HG03439 (cell line): ENCODE data around the gene DIP2C.
"Not testable (repeated sequence)": the region's sequence is repeated elsewhere in the genome, so short reads cannot be mapped to it uniquely, and the experiment has no call there.

Source experiments
- ATAC-seq: cut with Tn5 transposase; IDR thresholded peaks from one replicate; pipeline ENCODE4 v1.9.1; 2021; ENCODE audit warnings: mild to moderate bottlenecking, moderate library complexity; ENCODE audit not compliant: unreplicated experiment

The DIP2C gene

GRCh38 chr10:661597-662222 lies 27.8 kb downstream of the DIP2C start:
- no peak for ATAC-seq

- ATAC-seq: no peak
These were observed 28.4 kb downstream of the DIP2C start for GRCh38 chr10:660970-661596.

- no peak for ATAC-seq
These were observed 29.0 kb downstream of the DIP2C start for GRCh38 chr10:660413-660969.

GRCh38 chr10:659688-660141 lies 29.8 kb downstream of the DIP2C start:
- ATAC-seq: no peak

GRCh38 chr10:657816-658350 lies 31.6 kb downstream of the DIP2C start:
- not testable (repeated sequence) for ATAC-seq

DNA sequence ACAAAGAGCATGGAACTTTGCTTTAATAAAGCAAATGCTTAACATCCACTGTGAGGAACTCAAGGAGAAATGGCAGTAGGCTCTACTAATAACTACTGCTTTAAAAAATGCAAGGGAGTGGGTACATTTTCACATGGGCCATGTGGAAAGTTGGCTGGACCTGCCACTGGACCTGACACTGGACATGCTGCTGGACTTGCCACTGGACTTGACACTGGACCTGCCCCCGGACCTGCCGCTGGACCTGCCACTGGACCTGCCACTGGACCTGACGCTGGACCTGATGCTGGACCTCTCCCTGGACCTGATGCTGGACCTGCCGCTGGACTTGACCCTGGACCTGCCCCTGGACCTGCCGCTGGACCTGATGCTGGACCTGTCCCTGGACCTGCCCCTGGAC lies 32.6 kb downstream of the DIP2C start:
- ATAC-seq: no peak

DNA sequence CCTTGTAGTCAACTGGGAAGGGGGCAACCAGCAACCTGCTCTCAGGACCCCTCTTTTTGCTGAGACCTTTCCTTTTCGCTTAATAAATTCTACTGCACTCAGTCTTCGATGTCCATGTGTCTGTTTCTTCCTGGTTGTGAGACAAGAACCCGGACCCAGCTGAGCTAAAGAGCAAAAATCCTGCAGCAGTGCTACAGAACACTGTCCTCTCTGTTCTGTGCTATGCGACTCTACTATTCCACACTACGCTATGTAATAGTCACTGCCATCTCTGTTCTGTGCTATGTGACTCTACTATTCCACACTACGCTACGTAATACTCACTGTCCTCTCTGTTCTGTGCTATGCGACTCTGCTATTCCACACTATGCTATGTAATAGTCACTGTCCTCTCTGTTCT lies 34.3 kb downstream of the DIP2C start:
- ATAC-seq: no peak

DNA sequence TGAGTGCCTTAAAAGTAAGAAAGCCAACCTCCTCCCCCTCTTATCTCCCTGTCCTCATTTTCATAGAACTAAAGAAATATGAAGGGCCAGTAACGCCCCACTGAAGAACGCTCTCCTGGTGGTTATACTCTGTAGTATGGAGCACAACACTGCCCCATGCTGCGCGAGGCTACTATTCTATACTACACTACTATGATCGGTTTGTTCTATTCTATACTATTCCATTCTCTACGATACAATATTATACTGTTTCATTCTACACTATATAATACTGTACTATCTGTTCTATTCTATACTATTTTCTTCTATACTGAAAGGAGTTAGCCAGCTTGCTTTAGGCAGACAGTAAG lies 34.8 kb downstream of the DIP2C start:
- no peak for ATAC-seq

GRCh38 chr10:653991-654646 lies 35.3 kb downstream of the DIP2C start:
- no peak for ATAC-seq

- ATAC-seq: not testable (repeated sequence)
These were observed 36.5 kb downstream of the DIP2C start for GRCh38 chr10:652832-653459.

- no peak for ATAC-seq
These were observed 37.2 kb downstream of the DIP2C start for GRCh38 chr10:652233-652632.

DNA sequence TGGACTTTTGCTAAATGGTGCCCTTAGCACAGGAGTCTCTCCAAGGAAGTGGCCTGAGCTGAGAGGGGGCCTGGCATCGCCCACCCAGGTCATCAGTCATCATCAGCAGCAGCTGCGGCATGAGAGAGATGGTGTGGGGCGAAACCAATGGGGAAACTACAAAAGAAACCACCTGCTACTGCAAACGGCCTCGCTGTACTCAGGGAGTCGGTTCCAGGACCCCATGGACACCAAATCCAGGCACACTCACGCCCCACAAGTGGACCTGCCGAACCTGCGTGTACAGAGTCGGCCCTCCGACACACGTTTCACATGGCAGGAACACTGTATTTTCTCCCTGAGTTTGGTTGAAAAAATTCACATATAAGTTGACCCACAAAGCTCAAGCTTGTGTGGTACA lies 37.8 kb downstream of the DIP2C start:
- ATAC-seq: no peak

- no peak for ATAC-seq
These were observed 38.4 kb downstream of the DIP2C start for GRCh38 chr10:650886-651615.

GRCh38 chr10:650441-650851 lies 39.0 kb downstream of the DIP2C start:
- no peak for ATAC-seq

DNA sequence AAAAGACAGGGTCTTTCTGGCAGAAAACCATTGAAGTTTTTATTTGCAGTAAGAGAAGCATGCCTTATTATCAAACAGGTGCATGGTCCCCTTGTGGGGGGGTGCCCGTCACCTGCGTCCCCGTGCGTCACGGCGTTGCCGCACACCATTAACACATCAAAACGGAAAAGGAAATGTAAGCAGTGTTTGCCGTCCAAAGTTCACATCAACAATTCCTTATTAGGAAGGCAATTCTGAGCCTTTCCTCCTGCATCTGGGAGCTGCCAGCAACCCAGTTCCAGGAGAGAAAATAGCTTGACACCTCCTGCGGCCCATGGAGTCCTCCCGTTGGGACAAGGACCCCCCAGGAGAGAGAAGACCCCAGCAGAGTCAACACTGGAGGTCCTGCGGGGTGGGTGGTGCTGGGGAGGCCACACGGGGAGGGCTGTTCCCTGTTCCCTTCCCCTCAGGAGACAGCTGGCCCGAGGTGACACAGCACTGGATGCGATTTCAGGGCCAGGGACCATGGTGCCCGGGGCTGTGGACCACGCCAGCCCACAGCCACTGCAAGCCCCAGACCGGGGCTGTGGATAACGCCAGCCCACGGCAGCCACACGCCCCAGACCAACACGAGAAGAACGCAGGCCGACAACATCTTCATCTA lies 39.5 kb downstream of the DIP2C start:
- no peak for ATAC-seq

GRCh38 chr10:649445-649797 lies 40.0 kb downstream of the DIP2C start:
- no peak for ATAC-seq

- not testable (repeated sequence) for ATAC-seq
These were observed 42.4 kb downstream of the DIP2C start for GRCh38 chr10:647019-647418.

DNA sequence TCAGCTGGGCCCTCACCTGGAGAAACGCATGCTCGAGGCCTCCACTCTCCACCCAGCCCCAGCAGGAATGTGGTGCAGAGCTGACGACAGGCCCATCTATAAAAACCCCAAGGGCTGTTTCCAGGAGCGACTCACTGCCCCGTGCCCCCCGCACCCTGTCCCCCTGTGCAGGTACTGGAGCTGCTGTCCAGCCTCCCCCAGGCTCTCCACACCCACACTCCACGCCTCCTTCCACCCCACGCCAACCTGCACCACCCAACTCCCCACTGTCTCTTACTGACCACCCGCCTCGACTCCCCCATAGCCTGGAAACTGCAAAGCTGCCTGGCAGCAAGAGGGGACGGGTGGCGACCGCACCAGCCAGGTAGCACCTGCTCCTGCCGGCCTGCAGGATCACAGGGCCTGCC lies 43.3 kb downstream of the DIP2C start:
- no peak for ATAC-seq

DNA sequence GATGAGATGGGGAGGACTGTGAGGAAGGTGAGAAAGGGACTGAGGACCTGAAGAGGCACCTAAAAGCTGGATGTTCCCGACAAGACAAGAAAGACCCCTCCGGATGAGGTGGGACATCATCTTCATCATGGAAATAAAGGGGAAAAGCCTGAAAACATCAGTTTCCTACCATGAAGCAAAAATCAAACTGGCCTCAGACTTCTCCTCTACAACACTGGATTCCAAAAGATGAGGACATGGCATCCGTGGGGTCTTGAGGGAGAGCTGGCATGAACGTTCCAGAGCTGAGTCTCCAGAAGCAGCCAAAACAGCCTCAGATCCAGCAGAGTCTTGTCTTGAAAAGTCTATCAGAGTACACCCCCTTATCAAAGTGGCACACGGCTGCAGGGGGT lies 44.5 kb downstream of the DIP2C start:
- no peak for ATAC-seq
